ENCODE measurements around the gene CNOT3. TPM values are rescaled to one million over a fixed set of nuclear protein-coding genes. Genes with fewer than 3 reads are reported as not detected.

The CNOT3 gene
- total RNA-seq, 3 donors from 2014 or later: 90.8 to 102 (median 100) TPM

GRCh38 chr19:54107876-54108490, 29.6 kb upstream of the CNOT3 start:
- H3K27me3 Mint-ChIP-seq (ENCODE audit: low read depth): no peaks in the 10 kb centered on the region
- no peaks in the 10 kb centered on the region for H3K9me3 Mint-ChIP-seq
- peaks cover 10% of the 10 kb centered on the region for H3K36me3 Mint-ChIP-seq (ENCODE audit: insufficient read depth)
- H3K4me1 Mint-ChIP-seq (ENCODE audit: low read depth): peaks cover 13% of the 10 kb centered on the region
- no peak overlapping the region for H3K4me3 Mint-ChIP-seq
- no peak for ATAC-seq
- DNase-seq: no peak

- no peak overlapping the region for H3K4me3 Mint-ChIP-seq
- ATAC-seq: no peak
- H3K36me3 Mint-ChIP-seq (ENCODE audit: insufficient read depth): peaks cover 10% of the 10 kb centered on the region
- no peaks in the 10 kb centered on the region for H3K27me3 Mint-ChIP-seq (ENCODE audit: low read depth)
- H3K9me3 Mint-ChIP-seq: no peaks in the 10 kb centered on the region
- no peak for DNase-seq
- H3K4me1 Mint-ChIP-seq (ENCODE audit: low read depth): peaks cover 11% of the 10 kb centered on the region
These were observed 29.1 kb upstream of the CNOT3 start for GRCh38 chr19:54108496-54108895.

- Mint-ChIP-seq H3K4me1 (ENCODE audit: low read depth) (peaks cover 16% of the 10 kb centered on the region), H3K9me3 (no peaks in the 10 kb centered on the region), H3K36me3 (ENCODE audit: insufficient read depth) (peaks cover 10% of the 10 kb centered on the region), H3K27me3 (ENCODE audit: low read depth) (no peaks in the 10 kb centered on the region), H3K4me3 (no peak overlapping the region)
- DNase-seq (no peak), ATAC-seq (no peak)
These were observed 27.9 kb upstream of the CNOT3 start for GRCh38 chr19:54109651-54110050.

- peaks cover 12% of the 10 kb centered on the region for H3K36me3 Mint-ChIP-seq (ENCODE audit: insufficient read depth)
- peak; percentile 23 to 35 for ATAC-seq
- H3K27me3 Mint-ChIP-seq (ENCODE audit: low read depth): no peaks in the 10 kb centered on the region
- H3K4me1 Mint-ChIP-seq (ENCODE audit: low read depth): peaks cover 31% of the 10 kb centered on the region
- H3K4me3 Mint-ChIP-seq: peak overlapping the region; percentile 89
- H3K9me3 Mint-ChIP-seq: no peaks in the 10 kb centered on the region
- DNase-seq: no peak
These were observed 23.0 kb upstream of the CNOT3 start for GRCh38 chr19:54114340-54115108.

DNA sequence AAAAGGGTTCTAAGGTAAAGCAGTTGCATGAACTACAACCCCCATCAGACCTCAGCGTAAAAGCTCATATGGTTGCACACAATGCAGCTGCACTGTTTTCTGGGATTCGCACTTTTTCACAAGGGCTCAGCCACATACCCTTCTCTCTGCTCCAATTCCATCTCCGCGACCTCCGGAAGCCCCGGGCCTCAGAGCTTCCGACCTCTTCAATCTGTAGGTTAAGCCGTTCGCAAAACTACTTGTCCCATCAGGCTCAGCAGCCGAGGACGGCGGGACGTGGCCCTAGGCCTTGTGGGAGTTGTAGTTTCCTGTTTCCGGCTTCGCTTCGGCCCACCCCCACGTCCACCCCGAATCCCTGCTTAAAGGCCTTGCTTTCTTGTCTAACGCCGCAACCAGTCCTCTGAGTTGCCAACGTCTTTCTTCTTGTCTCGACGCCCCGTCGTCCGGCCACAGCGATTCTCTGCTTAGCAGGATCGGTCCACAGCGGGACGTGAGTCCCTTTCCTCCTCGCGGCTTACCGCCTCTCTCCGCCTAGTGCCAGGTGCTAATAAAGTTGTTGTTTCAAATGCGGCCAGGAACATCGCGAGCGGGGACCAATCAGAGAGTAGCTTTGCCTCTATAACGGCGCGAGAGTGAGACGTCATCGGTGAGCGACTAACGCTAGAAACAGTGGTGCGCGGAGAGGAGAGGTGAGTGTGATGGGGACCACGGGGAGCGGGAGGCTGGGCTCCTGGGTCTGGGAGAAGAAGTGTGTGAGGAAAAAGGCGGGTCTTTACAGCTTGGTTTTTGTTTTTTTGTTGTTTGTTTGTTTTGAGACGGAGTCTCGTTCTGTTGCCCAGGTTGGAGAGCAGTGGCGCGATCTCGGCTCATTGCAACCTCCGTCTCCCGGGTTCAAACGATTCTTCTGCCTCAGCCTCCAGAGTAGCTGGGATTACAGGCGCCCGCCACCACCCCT, 22.2 kb upstream of the CNOT3 start, which contains the start of the genes PRPF31 and TFPT:
Gene PRPF31, plus strand, starts transcription at position 646 of the 955 bp plus-strand sequence. CDS start 2,525 bp downstream, outside the sequence.
Gene TFPT, minus strand, starts transcription at position 549 of the 955 bp plus-strand sequence. Its CDS starts 388 bp downstream, at position 161.
- Mint-ChIP-seq H3K27me3 (ENCODE audit: low read depth) (no peaks in the 10 kb centered on the region), H3K36me3 (ENCODE audit: insufficient read depth) (peaks cover 19% of the 10 kb centered on the region), H3K4me3 (peak within 1 kb of the TSS; percentile 89), H3K9me3 (no peaks in the 10 kb centered on the region), H3K4me1 (ENCODE audit: low read depth) (peaks cover 31% of the 10 kb centered on the region)
- ATAC-seq (peak; percentile 94 to 95), DNase-seq (peak; percentile 95)

- DNase-seq (no peak), ATAC-seq (no peak)
- Mint-ChIP-seq H3K9me3 (no peaks in the 10 kb centered on the region), H3K4me1 (ENCODE audit: low read depth) (peaks cover 9% of the 10 kb centered on the region), H3K27me3 (ENCODE audit: low read depth) (no peaks in the 10 kb centered on the region), H3K36me3 (ENCODE audit: insufficient read depth) (peaks cover 25% of the 10 kb centered on the region), H3K4me3 (no peak overlapping the region)
These were observed 16.3 kb upstream of the CNOT3 start for GRCh38 chr19:54121259-54121658.

GRCh38 chr19:54123682-54124081, 13.9 kb upstream of the CNOT3 start:
- no peaks in the 10 kb centered on the region for H3K27me3 Mint-ChIP-seq (ENCODE audit: low read depth)
- ATAC-seq: peak in 1 of 2 donors; percentile 20
- H3K4me1 Mint-ChIP-seq (ENCODE audit: low read depth): no peaks in the 10 kb centered on the region
- H3K36me3 Mint-ChIP-seq (ENCODE audit: insufficient read depth): peaks cover 30% of the 10 kb centered on the region
- H3K4me3 Mint-ChIP-seq: no peak overlapping the region
- DNase-seq: no peak
- no peaks in the 10 kb centered on the region for H3K9me3 Mint-ChIP-seq

- no peaks in the 10 kb centered on the region for H3K4me1 Mint-ChIP-seq (ENCODE audit: low read depth)
- no peak overlapping the region for H3K4me3 Mint-ChIP-seq
- H3K27me3 Mint-ChIP-seq (ENCODE audit: low read depth): no peaks in the 10 kb centered on the region
- no peak for DNase-seq
- no peaks in the 10 kb centered on the region for H3K9me3 Mint-ChIP-seq
- H3K36me3 Mint-ChIP-seq (ENCODE audit: insufficient read depth): peaks cover 30% of the 10 kb centered on the region
- no peak for ATAC-seq
These were observed 13.2 kb upstream of the CNOT3 start for GRCh38 chr19:54124393-54124792.

GRCh38 chr19:54125713-54126112, 11.8 kb upstream of the CNOT3 start:
- H3K36me3 Mint-ChIP-seq (ENCODE audit: insufficient read depth): peaks cover 26% of the 10 kb centered on the region
- H3K9me3 Mint-ChIP-seq: no peaks in the 10 kb centered on the region
- ATAC-seq: no peak
- H3K4me1 Mint-ChIP-seq (ENCODE audit: low read depth): no peaks in the 10 kb centered on the region
- H3K4me3 Mint-ChIP-seq: no peak overlapping the region
- DNase-seq: no peak
- H3K27me3 Mint-ChIP-seq (ENCODE audit: low read depth): no peaks in the 10 kb centered on the region

DNA sequence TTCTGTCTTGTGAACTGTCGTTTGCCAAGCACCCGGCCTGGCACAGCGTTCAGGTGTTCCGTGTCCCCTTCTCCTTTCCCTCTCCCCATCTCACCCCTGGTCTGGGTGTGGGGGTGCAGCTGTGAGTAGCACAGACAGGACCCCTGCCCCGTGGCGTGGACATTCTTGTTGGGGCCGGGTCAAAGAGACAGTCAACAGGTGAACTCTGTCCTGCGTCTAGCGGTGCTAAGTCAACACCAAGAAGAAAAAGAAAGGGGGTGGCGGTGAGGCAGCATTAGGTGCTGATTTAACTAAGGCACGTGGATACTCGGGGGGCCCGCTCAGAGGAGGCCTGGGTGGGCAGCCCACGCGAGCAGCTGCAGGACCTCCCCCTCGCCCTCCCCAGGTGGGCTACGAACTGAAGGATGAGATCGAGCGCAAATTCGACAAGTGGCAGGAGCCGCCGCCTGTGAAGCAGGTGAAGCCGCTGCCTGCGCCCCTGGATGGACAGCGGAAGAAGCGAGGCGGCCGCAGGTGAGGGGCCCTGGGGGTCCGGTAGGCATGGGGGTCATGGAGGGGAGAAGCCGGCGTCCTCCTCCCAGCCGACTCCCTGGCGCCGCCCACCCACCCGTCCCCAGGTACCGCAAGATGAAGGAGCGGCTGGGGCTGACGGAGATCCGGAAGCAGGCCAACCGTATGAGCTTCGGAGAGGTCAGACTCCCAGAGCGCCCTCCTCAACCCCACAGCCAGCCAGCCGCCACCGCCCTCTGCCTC, 9.7 kb upstream of the CNOT3 start:
- no peaks in the 10 kb centered on the region for H3K9me3 Mint-ChIP-seq
- ATAC-seq (no peak), DNase-seq (no peak)
- peaks cover 23% of the 10 kb centered on the region for H3K36me3 Mint-ChIP-seq (ENCODE audit: insufficient read depth)
- H3K27me3 Mint-ChIP-seq (ENCODE audit: low read depth): no peaks in the 10 kb centered on the region
- no peak overlapping the region for H3K4me3 Mint-ChIP-seq
- no peaks in the 10 kb centered on the region for H3K4me1 Mint-ChIP-seq (ENCODE audit: low read depth)

- ATAC-seq: no peak
These were observed 9.2 kb upstream of the CNOT3 start for GRCh38 chr19:54128441-54128725.

GRCh38 chr19:54128796-54129616, 8.6 kb upstream of the CNOT3 start:
- DNase-seq (no peak), ATAC-seq (no peak)
- H3K27me3 Mint-ChIP-seq (ENCODE audit: low read depth): no peaks in the 10 kb centered on the region
- no peaks in the 10 kb centered on the region for H3K9me3 Mint-ChIP-seq
- H3K36me3 Mint-ChIP-seq (ENCODE audit: insufficient read depth): peaks cover 18% of the 10 kb centered on the region
- H3K4me1 Mint-ChIP-seq (ENCODE audit: low read depth): no peaks in the 10 kb centered on the region
- H3K4me3 Mint-ChIP-seq: no peak overlapping the region

More at GRCh38 chr19:54128441-54128725, 9.2 kb upstream of the CNOT3 start:
- H3K27me3 Mint-ChIP-seq (ENCODE audit: low read depth): no peaks in the 10 kb centered on the region
- no peak overlapping the region for H3K4me3 Mint-ChIP-seq
- H3K9me3 Mint-ChIP-seq: no peaks in the 10 kb centered on the region
- DNase-seq: no peak
- H3K36me3 Mint-ChIP-seq (ENCODE audit: insufficient read depth): peaks cover 21% of the 10 kb centered on the region
- H3K4me1 Mint-ChIP-seq (ENCODE audit: low read depth): no peaks in the 10 kb centered on the region

DNA sequence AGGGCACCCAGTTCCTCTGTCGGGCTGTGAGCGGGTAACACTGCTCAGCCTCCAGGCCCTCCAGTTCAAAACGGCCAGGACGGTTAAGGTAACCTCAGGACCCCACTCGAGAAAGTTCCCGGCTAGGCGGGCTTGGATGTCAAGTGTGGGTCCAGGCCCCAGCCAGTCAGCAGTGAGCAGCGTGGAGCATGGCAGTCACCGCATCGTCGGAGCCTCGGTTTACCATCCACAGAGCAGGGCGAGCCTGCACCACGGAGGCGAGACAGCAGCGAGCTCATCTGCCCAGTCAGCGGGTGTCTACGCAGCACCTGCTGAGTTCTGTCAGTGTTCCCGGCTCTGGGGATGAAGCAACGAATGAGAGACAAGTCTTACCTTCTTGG, 8.0 kb upstream of the CNOT3 start:
- no peaks in the 10 kb centered on the region for H3K9me3 Mint-ChIP-seq
- DNase-seq (no peak), ATAC-seq (no peak)
- H3K4me1 Mint-ChIP-seq (ENCODE audit: low read depth): no peaks in the 10 kb centered on the region
- H3K4me3 Mint-ChIP-seq: no peak overlapping the region
- H3K27me3 Mint-ChIP-seq (ENCODE audit: low read depth): no peaks in the 10 kb centered on the region
- H3K36me3 Mint-ChIP-seq (ENCODE audit: insufficient read depth): peaks cover 16% of the 10 kb centered on the region

Measured in activated T-cell treated with anti-CD3 and anti-CD28 coated beads, Interleukin-2, amount 50 U/mL, for 4 hours (primary cell).